Left lung (tissue), 10 donors: ENCODE measurements around the gene CCDC142. TPM values are rescaled to one million over a fixed set of nuclear protein-coding genes. Genes with fewer than 3 reads are reported as not detected.
A peak's percentile ranks its signal among the peaks of the same experiment; 100 is the strongest.

Source experiments
- ATAC-seq: fragments of 200-7000 bp; cut with Tn5 transposase; one replicate; pipeline ENCODE4 v1.9.1; 2020; ENCODE audit warnings: moderate library complexity
- DNase-seq, 4 donors: peaks; one replicate each; pipeline ENCODE4 v3.0.0-alpha.2; 2013 to 2020
- H3K27ac ChIP-seq, 2 donors: fragments of 200-600 bp; sonication (generic) in 1 of 2; one replicate each; pipeline versions ENCODE4 v1.5.0 to v1.8.0; 2020 to 2021
- H3K27me3 ChIP-seq, 2 donors: fragments of 200-600 bp; sonication (generic) in 1 of 2; one replicate each; pipeline versions ENCODE4 v1.5.0 to v1.8.0; 2020 to 2021
- H3K36me3 ChIP-seq, 2 donors: fragments of 200-600 bp; sonication (generic) in 1 of 2; one replicate each; pipeline versions ENCODE4 v1.5.0 to v1.8.0; 2020 to 2021
- H3K4me1 ChIP-seq, 2 donors: fragments of 200-600 bp; one replicate each; pipeline ENCODE4 v1.8.0; 2021
- H3K4me3 ChIP-seq, 2 donors: fragments of 200-600 bp; sonication (generic) in 1 of 2; one replicate each; pipeline versions ENCODE4 v1.5.0 to v1.8.0; 2020 to 2021; ENCODE audit warnings: mild to moderate bottlenecking in 1 of 2
- H3K9me3 ChIP-seq, 2 donors: fragments of 200-600 bp; sonication (generic) in 1 of 2; one replicate each; pipeline versions ENCODE4 v1.5.0 to v1.8.0; 2020 to 2021
- intact Hi-C, 2 donors: fragments of 100-400 bp; cut with DNase I; formaldehyde crosslinking; loops; one replicate each; pipeline versions ENCODE4 v1.11.2 to v1.14.2; 2022
- polyA plus RNA-seq, 6 donors: library from polyadenylated mRNA; unstranded; fragments of 120-200 nt; gene quantifications; one replicate each; pipeline ENCODE4 v1.2.1, GENCODE V29; 2013; ENCODE audit not compliant: insufficient read length in 6 of 6
- total RNA-seq, 2 donors: library from RNA; stranded (reverse); fragmentation: NEBNext Ultra II Directional; extraction: Animal tissue kit (Norgen Biotek cat#: 25700); gene quantifications; one replicate each; pipeline ENCODE4 v1.2.1, GENCODE V29; 2021
- TF ChIP-seq, protein P1 (sequence below), 2 donors: fragments of 200-600 bp; sonication (generic) in 1 of 2; IDR thresholded peaks; one replicate each; pipeline versions ENCODE4 v1.5.0 to v1.8.0; 2021; ENCODE audit warnings: antibody characterized with exemption in 2 of 2
- donor health status: DM: no; HTN: yes; CAD: no.
- donor health status: DM: no; HTN: no; CAD: no.

CCDC142 gene
- total and polyA plus RNA-seq, 8 donors = 12.1 to 18.6 (median 17.3) TPM

DNA sequence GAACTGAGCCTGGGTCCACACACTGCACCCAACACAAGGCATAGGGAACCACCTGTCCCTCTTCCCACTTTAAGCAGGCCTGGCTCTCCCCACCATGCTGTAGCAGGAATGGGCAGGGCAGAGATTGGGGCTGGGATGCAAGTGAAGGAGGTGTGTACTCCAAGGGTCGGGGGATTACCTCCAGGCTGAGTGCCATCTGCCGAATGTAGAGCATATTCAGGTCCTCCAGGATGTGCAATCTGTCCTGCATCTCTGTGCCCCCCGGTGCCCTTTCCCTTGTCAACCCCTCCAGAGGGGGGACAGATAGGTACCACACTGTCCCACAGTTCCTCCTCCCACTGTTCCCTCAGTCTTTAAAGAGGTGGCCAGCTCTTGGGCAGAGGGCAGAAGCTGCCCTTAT, 43.4 kb downstream of the CCDC142 start:
- intact Hi-C loops = no loop called here
- peaks cover 5 to 57% of the 10 kb centered on the region in 2 donors for H3K27me3 ChIP-seq
- no peak for ATAC-seq
- H3K9me3 ChIP-seq = no peaks in the 10 kb centered on the region
- peaks cover 5 to 40% of the 10 kb centered on the region in 2 donors for H3K4me1 ChIP-seq
- peak in 1 of 4 donors; percentile 34 for DNase-seq
- TF ChIP-seq, protein P1, sequence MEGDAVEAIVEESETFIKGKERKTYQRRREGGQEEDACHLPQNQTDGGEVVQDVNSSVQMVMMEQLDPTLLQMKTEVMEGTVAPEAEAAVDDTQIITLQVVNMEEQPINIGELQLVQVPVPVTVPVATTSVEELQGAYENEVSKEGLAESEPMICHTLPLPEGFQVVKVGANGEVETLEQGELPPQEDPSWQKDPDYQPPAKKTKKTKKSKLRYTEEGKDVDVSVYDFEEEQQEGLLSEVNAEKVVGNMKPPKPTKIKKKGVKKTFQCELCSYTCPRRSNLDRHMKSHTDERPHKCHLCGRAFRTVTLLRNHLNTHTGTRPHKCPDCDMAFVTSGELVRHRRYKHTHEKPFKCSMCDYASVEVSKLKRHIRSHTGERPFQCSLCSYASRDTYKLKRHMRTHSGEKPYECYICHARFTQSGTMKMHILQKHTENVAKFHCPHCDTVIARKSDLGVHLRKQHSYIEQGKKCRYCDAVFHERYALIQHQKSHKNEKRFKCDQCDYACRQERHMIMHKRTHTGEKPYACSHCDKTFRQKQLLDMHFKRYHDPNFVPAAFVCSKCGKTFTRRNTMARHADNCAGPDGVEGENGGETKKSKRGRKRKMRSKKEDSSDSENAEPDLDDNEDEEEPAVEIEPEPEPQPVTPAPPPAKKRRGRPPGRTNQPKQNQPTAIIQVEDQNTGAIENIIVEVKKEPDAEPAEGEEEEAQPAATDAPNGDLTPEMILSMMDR (IDR thresholded peaks at IDR 0.05) = no peak
- H3K36me3 ChIP-seq = no peaks in the 10 kb centered on the region
- H3K27ac ChIP-seq = peak overlapping the region in 1 of 2 donors; percentile 77
- H3K4me3 ChIP-seq = peak overlapping the region; percentile 47 to 50

DNA sequence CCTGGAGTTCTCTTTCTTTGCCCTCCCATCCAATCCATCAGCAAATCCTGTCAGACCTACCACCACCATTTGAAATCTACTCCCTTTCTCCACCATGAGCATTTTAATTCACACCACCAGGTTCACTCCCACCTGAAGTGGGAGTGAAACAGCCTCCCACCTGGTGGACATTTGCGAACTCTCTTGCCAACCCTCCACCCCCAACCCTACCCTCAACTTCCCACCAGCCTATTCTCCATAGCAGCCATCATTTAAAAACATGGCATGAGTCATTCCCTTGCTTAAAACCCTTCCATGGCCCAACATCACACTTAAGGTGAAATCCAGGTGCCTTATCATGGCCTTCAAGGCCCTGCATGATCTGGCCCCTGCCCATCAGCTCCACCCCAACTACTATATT, 44.5 kb downstream of the CCDC142 start:
- H3K27me3 ChIP-seq = peaks cover 5 to 47% of the 10 kb centered on the region in 2 donors
- no peak overlapping the region for H3K27ac ChIP-seq
- no peak for ATAC-seq
- TF ChIP-seq, protein P1 (IDR thresholded peaks at IDR 0.05) = no peak
- no peaks in the 10 kb centered on the region for H3K9me3 ChIP-seq
- intact Hi-C loops = no loop called here
- H3K36me3 ChIP-seq = no peaks in the 10 kb centered on the region
- no peak for DNase-seq
- peaks cover 5 to 40% of the 10 kb centered on the region in 2 donors for H3K4me1 ChIP-seq
- no peak overlapping the region for H3K4me3 ChIP-seq

DNA sequence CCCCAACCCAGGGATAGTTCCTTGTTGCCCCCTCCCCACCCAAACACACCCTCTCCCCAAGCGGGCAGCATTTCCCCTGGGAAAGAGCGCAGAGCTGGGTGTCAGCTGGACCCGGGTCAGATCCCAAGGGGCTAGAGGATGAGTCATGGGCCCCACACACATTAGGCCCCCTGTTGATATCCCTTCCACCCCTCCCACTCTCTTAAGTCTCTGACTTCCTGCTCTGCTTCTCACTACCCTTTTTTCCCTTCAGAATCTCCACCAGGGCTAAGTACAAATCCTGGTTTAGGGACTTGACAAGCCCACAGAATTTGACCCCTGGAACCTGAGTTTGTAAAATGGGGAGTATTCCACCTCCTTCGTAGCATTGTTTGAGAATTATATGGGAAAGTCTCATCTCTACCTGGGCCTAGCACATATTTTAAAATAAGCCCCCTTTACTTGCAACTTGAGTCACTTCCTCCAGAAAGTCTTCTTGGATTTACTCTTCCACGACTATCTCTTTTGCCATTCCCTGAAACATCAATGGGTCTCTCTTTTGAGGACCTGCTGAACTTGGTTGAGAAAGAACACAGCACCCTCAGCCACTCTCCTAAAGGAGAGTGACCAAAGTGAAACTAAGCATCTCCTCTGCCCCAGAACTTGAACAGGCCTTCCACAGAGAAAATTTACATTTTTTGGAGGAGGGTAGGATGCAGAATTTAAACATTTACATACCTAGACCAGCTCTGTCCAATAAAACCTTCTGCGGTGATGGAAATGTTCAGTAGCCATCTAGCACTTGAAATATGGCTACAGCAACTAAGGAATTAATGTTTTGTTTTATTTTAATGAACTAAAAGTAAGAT, 45.7 kb downstream of the CCDC142 start:
- Histone ChIP-seq H3K27me3 (peaks cover 4 to 35% of the 10 kb centered on the region in 2 donors), H3K27ac (no peak overlapping the region), H3K4me3 (no peak overlapping the region), H3K36me3 (peaks cover 0 to 3% of the 10 kb centered on the region in 2 donors), H3K9me3 (no peaks in the 10 kb centered on the region), H3K4me1 (peaks cover 5 to 40% of the 10 kb centered on the region in 2 donors)
- DNase-seq (no peak), ATAC-seq (no peak)
- intact Hi-C loops = no loop called here
- TF ChIP-seq, protein P1 (IDR thresholded peaks at IDR 0.05) = no peak

DNA sequence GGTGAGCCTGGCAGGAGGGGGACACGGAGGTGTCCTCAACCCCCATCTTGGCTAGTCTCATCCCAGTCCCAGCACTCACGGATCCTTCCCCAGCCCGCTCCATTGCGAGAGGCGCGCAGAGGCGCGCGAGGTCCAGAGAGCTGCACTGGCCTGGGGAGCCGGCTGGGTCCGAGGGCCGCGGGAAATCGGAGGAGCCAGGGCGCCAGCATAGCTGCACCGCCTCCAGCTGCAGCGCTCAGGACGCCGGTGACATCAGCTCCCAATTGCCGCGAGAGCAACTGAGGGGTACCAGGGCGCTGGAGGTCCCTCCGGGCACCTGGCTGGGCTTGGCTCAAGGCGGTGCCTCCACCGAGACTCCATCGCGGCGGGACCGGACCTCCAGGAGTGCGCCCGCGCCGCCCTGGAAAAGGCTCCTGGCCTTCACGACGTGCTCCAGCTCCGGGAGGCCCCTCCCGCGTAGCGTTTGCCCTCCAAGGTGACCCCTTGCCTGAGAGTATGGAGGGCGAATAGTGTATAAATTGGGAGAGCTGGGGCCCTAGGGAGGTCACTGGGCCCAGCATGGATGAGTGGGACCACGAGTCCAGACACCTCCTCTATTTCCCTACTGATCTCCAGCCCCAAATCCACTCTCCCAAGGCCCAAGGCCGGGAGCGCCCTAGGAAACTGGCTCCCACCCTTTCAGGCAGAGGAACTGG, 46.5 kb downstream of the CCDC142 start:
- Histone ChIP-seq H3K4me3 (no peak overlapping the region), H3K4me1 (peaks cover 5 to 32% of the 10 kb centered on the region in 2 donors), H3K27me3 (peaks cover 0 to 27% of the 10 kb centered on the region in 2 donors), H3K9me3 (no peaks in the 10 kb centered on the region), H3K27ac (no peak overlapping the region), H3K36me3 (peaks cover 0 to 12% of the 10 kb centered on the region in 2 donors)
- intact Hi-C loops = no loop called here
- DNase-seq = no peak
- ATAC-seq = no peak
- TF ChIP-seq, protein P1 (IDR thresholded peaks at IDR 0.05) = no peak

DNA sequence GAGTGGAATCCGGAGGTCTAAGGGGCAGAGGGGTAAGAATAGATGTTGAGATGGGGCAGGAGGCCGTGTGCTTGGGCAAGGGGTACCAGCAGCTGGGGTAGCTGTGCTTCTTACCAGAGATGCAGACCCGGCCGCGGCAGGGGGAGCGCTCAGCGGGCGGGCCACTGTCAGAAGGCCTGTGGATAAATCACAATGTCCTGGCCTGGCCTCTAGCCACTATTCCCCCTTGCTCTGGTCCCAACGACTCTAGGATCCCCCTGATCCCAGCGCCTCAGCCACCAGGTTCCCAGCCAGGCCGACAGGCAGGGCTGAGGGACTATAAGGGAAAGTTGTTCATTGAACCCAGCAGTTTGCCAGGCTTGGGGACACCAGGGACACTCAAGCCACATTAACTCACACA, 52.3 kb downstream of the CCDC142 start:
- H3K4me1 ChIP-seq = no peaks in the 10 kb centered on the region
- H3K27ac ChIP-seq = no peak overlapping the region
- peaks cover 0 to 66% of the 10 kb centered on the region in 2 donors for H3K36me3 ChIP-seq
- no peak overlapping the region for H3K4me3 ChIP-seq
- DNase-seq (no peak), ATAC-seq (no peak)
- H3K9me3 ChIP-seq = no peaks in the 10 kb centered on the region
- intact Hi-C loops = no loop called here
- no peaks in the 10 kb centered on the region for H3K27me3 ChIP-seq
- TF ChIP-seq, protein P1 (IDR thresholded peaks at IDR 0.05) = no peak
